Measurements from ENCODE around the gene PEBP1. TPM values are rescaled to one million over a fixed set of nuclear protein-coding genes. Genes with fewer than 3 reads are reported as not detected.

PEBP1 gene
- total RNA-seq, 1 donor from 2014 or later = 291 TPM

DNA sequence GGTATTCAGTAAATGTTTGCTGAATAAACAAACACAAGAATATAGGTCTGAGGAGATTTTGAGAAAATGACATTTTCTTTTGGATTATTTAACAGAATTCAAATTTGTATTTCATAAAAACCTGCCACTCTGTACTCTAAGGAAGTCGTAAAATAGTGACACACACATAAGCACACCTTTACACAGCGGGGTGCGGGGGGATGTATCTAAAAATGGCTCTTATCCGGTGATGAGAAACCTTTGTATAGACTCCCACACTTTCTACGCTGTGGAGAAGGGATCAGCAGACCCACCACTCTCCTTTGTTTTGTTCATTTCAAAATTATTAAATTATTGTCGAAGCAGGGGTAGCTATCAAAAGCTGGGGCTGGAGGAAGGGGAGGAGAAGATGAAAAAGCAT, 58.0 kb downstream of the PEBP1 start:
- no peak for DNase-seq (ENCODE audit: low spot score)

Other genes starting within 250 kb of the PEBP1 start
- gene KSR2, start 167.1 kb upstream of the PEBP1 start, total RNA-seq = 8.6 TPM
- 18.4 TPM for gene RFC5, start 119.4 kb upstream of the PEBP1 start, total RNA-seq
- 73.5 TPM for gene WSB2, start 74.9 kb upstream of the PEBP1 start, total RNA-seq
- gene VSIG10, start 32.1 kb upstream of the PEBP1 start, total RNA-seq = 37.2 TPM
- gene TAOK3, start 236.8 kb downstream of the PEBP1 start, total RNA-seq = 57.5 TPM
- 40.1 TPM for gene SUDS3, start 240.4 kb downstream of the PEBP1 start, total RNA-seq